Calu3 (cell line): ENCODE measurements around the gene STEAP1B. TPM values are rescaled to one million over a fixed set of nuclear protein-coding genes. Genes with fewer than 3 reads are reported as not detected.

Experiments used
- BruUV-seq: library from RNA; stranded (reverse); fragments of 400-500 nt; replicated peaks from 2 replicates; lab custom pipeline; 2021; lab: Mats Ljungman, UMichigan
- CTCF ChIA-PET: fragments of 300-600 bp; sonication (Branson Sonifier 250); formaldehyde crosslinking; loops from one replicate; lab custom pipeline; 2022; ENCODE audit warnings: antibody characterized with exemption; lab: Charles Lee
- DNase-seq: peaks from one replicate; pipeline ENCODE4 v3.0.0; 2022
- H3K27ac Mint-ChIP-seq: one replicate; pipeline ENCODE4 v1.8.0; 2022; ENCODE audit warnings: mixed read lengths; ENCODE audit not compliant: unreplicated experiment
- H3K27me3 Mint-ChIP-seq: one replicate; pipeline ENCODE4 v1.8.0; 2022; ENCODE audit warnings: mixed read lengths; ENCODE audit not compliant: unreplicated experiment
- H3K36me3 Mint-ChIP-seq: one replicate; pipeline ENCODE4 v1.8.0; 2022; ENCODE audit warnings: mild to moderate bottlenecking, moderate library complexity, mixed read lengths; ENCODE audit not compliant: insufficient read depth, unreplicated experiment
- H3K4me1 Mint-ChIP-seq: one replicate; pipeline ENCODE4 v1.8.0; 2022; ENCODE audit warnings: mild to moderate bottlenecking, low read depth, mixed read lengths; ENCODE audit not compliant: unreplicated experiment
- H3K4me3 Mint-ChIP-seq: one replicate; pipeline ENCODE4 v1.8.0; 2022; ENCODE audit warnings: mild to moderate bottlenecking, low read depth, moderate library complexity, mixed read lengths; ENCODE audit not compliant: unreplicated experiment
- H3K9me3 Mint-ChIP-seq: one replicate; pipeline ENCODE4 v1.8.0; 2022; ENCODE audit warnings: low read depth, mixed read lengths; ENCODE audit not compliant: unreplicated experiment
- CTCF ChIP-seq: fragments of 200-600 bp; IDR thresholded peaks from one replicate; pipeline ENCODE4 v1.8.0; 2022; ENCODE audit warnings: antibody characterized with exemption; ENCODE audit not compliant: unreplicated experiment
- intact Hi-C: fragments of 100-400 bp; cut with micrococcal nuclease; formaldehyde crosslinking; loops from one replicate; pipeline ENCODE4 v1.10.0; 2022; ENCODE audit not compliant: unreplicated experiment
- total RNA-seq: library from RNA; stranded (reverse); gene quantifications from 2 replicates; pipeline ENCODE4 v1.2.3, GENCODE V29; 2022

The STEAP1B gene
- total RNA-seq, 1 experiment from 2014 or later, result 2.6 TPM

GRCh38 chr7:22481726-22482125 is 18.3 kb downstream of the STEAP1B start:
- Mint-ChIP-seq H3K27ac (no peak overlapping the region), H3K9me3 (no peaks in the 10 kb centered on the region), H3K36me3 (no peaks in the 10 kb centered on the region), H3K4me3 (no peak overlapping the region), H3K27me3 (no peaks in the 10 kb centered on the region), H3K4me1 (peaks cover 7% of the 10 kb centered on the region)
- CTCF ChIA-PET, result no interaction called here
- no peak for DNase-seq
- no TSS peak for BruUV-seq
- TF ChIP-seq CTCF, result no peak
- intact Hi-C loops, result no loop called here

GRCh38 chr7:22480523-22481075 is 19.4 kb downstream of the STEAP1B start:
- BruUV-seq, result no TSS peak
- CTCF ChIA-PET, result interaction anchor here (1.4 kb wide), 1 partner anchor 371 kb away, joined by 3 read pairs; no protein-coding TSS in a partner anchor
- TF ChIP-seq CTCF, result no peak
- intact Hi-C loops, result no loop called here
- DNase-seq, result no peak
- no peaks in the 10 kb centered on the region for H3K36me3 Mint-ChIP-seq
- H3K4me1 Mint-ChIP-seq, result no peaks in the 10 kb centered on the region
- no peaks in the 10 kb centered on the region for H3K9me3 Mint-ChIP-seq
- H3K27ac Mint-ChIP-seq, result no peak overlapping the region
- H3K4me3 Mint-ChIP-seq, result no peak overlapping the region
- H3K27me3 Mint-ChIP-seq, result no peaks in the 10 kb centered on the region

GRCh38 chr7:22477876-22478450 is 22.0 kb downstream of the STEAP1B start:
- no peak for DNase-seq
- H3K9me3 Mint-ChIP-seq, result no peaks in the 10 kb centered on the region
- no TSS peak for BruUV-seq
- intact Hi-C loops, result no loop called here
- TF ChIP-seq CTCF, result no peak
- H3K36me3 Mint-ChIP-seq, result no peaks in the 10 kb centered on the region
- CTCF ChIA-PET, result no interaction called here
- H3K4me3 Mint-ChIP-seq, result no peak overlapping the region
- no peaks in the 10 kb centered on the region for H3K4me1 Mint-ChIP-seq
- H3K27me3 Mint-ChIP-seq, result no peaks in the 10 kb centered on the region
- no peak overlapping the region for H3K27ac Mint-ChIP-seq

GRCh38 chr7:22477262-22477661 is 22.7 kb downstream of the STEAP1B start:
- no peaks in the 10 kb centered on the region for H3K36me3 Mint-ChIP-seq
- CTCF ChIA-PET, result no interaction called here
- H3K27ac Mint-ChIP-seq, result no peak overlapping the region
- no peaks in the 10 kb centered on the region for H3K4me1 Mint-ChIP-seq
- DNase-seq, result no peak
- BruUV-seq, result no TSS peak
- no peak overlapping the region for H3K4me3 Mint-ChIP-seq
- intact Hi-C loops, result no loop called here
- TF ChIP-seq CTCF, result no peak
- H3K27me3 Mint-ChIP-seq, result no peaks in the 10 kb centered on the region
- no peaks in the 10 kb centered on the region for H3K9me3 Mint-ChIP-seq
